Stimulated activated CD8-positive, alpha-beta memory T cell treated with anti-CD3 and anti-CD28 coated beads, Interleukin-4, amount 100 ng/mL, for 1 hour (primary cell): ENCODE data around the gene RFX5.
"Not testable (repeated sequence)": the region's sequence is repeated elsewhere in the genome, so short reads cannot be mapped to it uniquely, and the experiment has no call there.

ENCODE experiments used
- DNase-seq, 2 donors: peaks; one replicate each; pipeline ENCODE4 v3.0.0-alpha.2; 2020; ENCODE audit warnings: low read depth in 2 of 2, low spot score in 1 of 2

The RFX5 gene

GRCh38 chr1:151346769-151347522, at the start of gene RFX5:
RFX5 (minus strand) TSS chr1:151347252; CDS start chr1:151346320, 932 bp downstream.
- peak; percentile 85 for DNase-seq

- DNase-seq, result not testable (repeated sequence)
Measured at GRCh38 chr1:151396265-151396664, 49.2 kb upstream of the RFX5 start.

- no peak for DNase-seq
Measured at GRCh38 chr1:151393583-151393982, 46.5 kb upstream of the RFX5 start.

- DNase-seq, result no peak
Measured at GRCh38 chr1:151391079-151391563, 44.1 kb upstream of the RFX5 start.

GRCh38 chr1:151390221-151391078, 43.4 kb upstream of the RFX5 start:
- DNase-seq, result not testable (repeated sequence)

GRCh38 chr1:151386002-151386401, 39.0 kb upstream of the RFX5 start:
- no peak for DNase-seq

- DNase-seq, result no peak
Measured at GRCh38 chr1:151384584-151384983, 37.5 kb upstream of the RFX5 start.

GRCh38 chr1:151377150-151377884, 30.3 kb upstream of the RFX5 start:
- DNase-seq, result no peak

- DNase-seq, result no peak
Measured at GRCh38 chr1:151373196-151373595, 26.1 kb upstream of the RFX5 start.

- DNase-seq, result no peak
Measured at GRCh38 chr1:151372058-151372934, 25.2 kb upstream of the RFX5 start, which contains the start of gene SELENBP1. SELENBP1 (minus strand) TSS chr1:151372705; CDS start chr1:151372641, 64 bp downstream.

- no peak for DNase-seq
Measured at GRCh38 chr1:151371370-151372057, 24.5 kb upstream of the RFX5 start.

- DNase-seq, result no peak
Measured at GRCh38 chr1:151370211-151370911, 23.3 kb upstream of the RFX5 start.

GRCh38 chr1:151369621-151370048, 22.6 kb upstream of the RFX5 start:
- DNase-seq, result no peak

- DNase-seq, result no peak
Measured at GRCh38 chr1:151369302-151369610, 22.2 kb upstream of the RFX5 start.

GRCh38 chr1:151368393-151369301, 21.6 kb upstream of the RFX5 start:
- no peak for DNase-seq

GRCh38 chr1:151367658-151368392, 20.8 kb upstream of the RFX5 start:
- DNase-seq, result no peak

GRCh38 chr1:151364996-151365395, 17.9 kb upstream of the RFX5 start:
- no peak for DNase-seq
